IPS DF 6.9 (cell line): ENCODE measurements around the gene CAMK1D.
"Not testable (repeated sequence)": the region's sequence is repeated elsewhere in the genome, so short reads cannot be mapped to it uniquely, and the experiment has no call there.

Experiments
- DNase-seq: peaks from one replicate; pipeline ENCODE4 v3.0.0-alpha.2; 2013; ENCODE audit warnings: low read depth, low spot score
- H3K27ac ChIP-seq: one replicate; pipeline ENCODE4 v1.5.1; 2013; ENCODE audit warnings: low read length, control low read depth
- H3K27me3 ChIP-seq: 2 replicates; pipeline ENCODE4 v1.6.1; 2013; ENCODE audit warnings: mild to moderate bottlenecking, low read length; ENCODE audit not compliant: control insufficient read depth, insufficient read depth
- H3K36me3 ChIP-seq: 2 replicates; pipeline ENCODE4 v1.6.1; 2013; ENCODE audit warnings: low read length; ENCODE audit not compliant: control insufficient read depth, insufficient read depth
- H3K4me1 ChIP-seq: 2 replicates; pipeline ENCODE4 v1.6.1; 2013; ENCODE audit warnings: low read length; ENCODE audit not compliant: control insufficient read depth, insufficient read depth
- H3K4me3 ChIP-seq: 2 replicates; pipeline ENCODE4 v1.5.1; 2013; ENCODE audit warnings: mild to moderate bottlenecking, low read length
- H3K9me3 ChIP-seq: 2 replicates; pipeline ENCODE4 v1.6.1; 2013; ENCODE audit warnings: low read length, inconsistent platforms; ENCODE audit not compliant: control insufficient read depth, insufficient read depth
- WGBS: extraction: QIAGEN DNeasy Blood & Tissue Kit; methylation state at CpG from one replicate; pipeline ENCODE4 v1.1.7; 2013; ENCODE audit warnings: mixed read lengths, missing lambda C conversion rate; ENCODE audit not compliant: insufficient read length, insufficient coverage; 5-methylcytosine and 5-hydroxymethylcytosine counted together

CAMK1D gene

GRCh38 chr10:12351889-12352288 lies 2.5 kb downstream of the CAMK1D start:
- no CpG with 5 or more reads among the region's 2 CpGs for WGBS
- H3K4me3 ChIP-seq = no peak overlapping the region

DNA sequence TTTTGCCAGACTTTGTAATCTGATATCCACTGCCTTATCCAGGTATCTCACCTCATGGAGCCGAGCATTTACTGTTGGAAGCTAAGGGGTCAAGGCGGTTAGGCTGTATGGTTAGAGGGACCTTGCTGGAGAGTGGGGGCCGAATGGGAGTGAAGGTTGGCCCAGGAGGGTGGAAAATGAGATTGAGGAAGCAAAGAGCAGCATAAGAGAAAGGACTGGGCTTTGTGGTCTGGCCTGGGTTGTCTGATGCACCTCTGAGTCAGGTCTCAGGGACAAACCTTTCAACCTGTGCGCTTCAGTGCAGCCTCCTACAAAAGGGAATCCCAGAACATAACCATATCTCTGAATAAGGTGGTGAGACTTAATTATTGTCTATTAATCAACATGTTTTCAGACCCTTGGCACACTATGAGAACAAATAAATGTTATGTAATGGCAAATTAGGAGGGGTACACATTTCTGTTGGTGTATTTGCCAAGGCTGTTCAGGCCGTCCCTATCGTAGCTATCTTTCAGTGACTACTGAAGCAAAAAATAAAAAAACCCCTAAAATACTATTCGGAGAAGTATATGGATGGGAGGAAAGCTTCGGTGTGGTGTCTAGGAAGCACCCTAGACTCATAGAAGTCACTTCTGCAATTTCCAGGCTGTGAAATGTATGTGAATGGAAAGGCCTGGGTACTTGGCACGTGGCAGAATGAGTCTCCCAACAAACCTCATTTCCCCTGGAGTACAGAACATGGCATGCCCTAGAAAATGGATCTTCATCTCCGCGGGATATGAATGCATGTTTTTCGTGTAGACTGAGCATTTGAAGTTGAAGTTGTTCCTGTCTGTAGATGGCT lies 4.3 kb downstream of the CAMK1D start:
- Histone ChIP-seq H3K4me1 (no peaks in the 10 kb centered on the region; the same call in 1 of the 2 replicates), H3K9me3 (no peaks in the 10 kb centered on the region), H3K27me3 (peaks cover 11% of the 10 kb centered on the region; the same call in 1 of the 2 replicates), H3K4me3 (no peak overlapping the region), H3K36me3 (no peaks in the 10 kb centered on the region), H3K27ac (no peak overlapping the region)
- no peak for DNase-seq
- no CpG with 5 or more reads among the region's 12 CpGs for WGBS

More at GRCh38 chr10:12351889-12352288, 2.5 kb downstream of the CAMK1D start:
- H3K36me3 ChIP-seq = no peaks in the 10 kb centered on the region
- H3K27me3 ChIP-seq = peaks cover 17% of the 10 kb centered on the region
- H3K27ac ChIP-seq = no peak overlapping the region
- H3K4me1 ChIP-seq = no peaks in the 10 kb centered on the region; the same call in 1 of the 2 replicates
- DNase-seq = no peak
- H3K9me3 ChIP-seq = no peaks in the 10 kb centered on the region

- not testable (repeated sequence) for H3K4me3 ChIP-seq, H3K4me1 ChIP-seq, DNase-seq, H3K27ac ChIP-seq, H3K9me3 ChIP-seq, H3K36me3 ChIP-seq
- no CpG with 5 or more reads among the region's 7 CpGs for WGBS
- H3K27me3 ChIP-seq = peaks cover 11% of the 10 kb centered on the region; the same call in 1 of the 2 replicates
These were observed 5.3 kb downstream of the CAMK1D start for GRCh38 chr10:12354696-12355095.

DNA sequence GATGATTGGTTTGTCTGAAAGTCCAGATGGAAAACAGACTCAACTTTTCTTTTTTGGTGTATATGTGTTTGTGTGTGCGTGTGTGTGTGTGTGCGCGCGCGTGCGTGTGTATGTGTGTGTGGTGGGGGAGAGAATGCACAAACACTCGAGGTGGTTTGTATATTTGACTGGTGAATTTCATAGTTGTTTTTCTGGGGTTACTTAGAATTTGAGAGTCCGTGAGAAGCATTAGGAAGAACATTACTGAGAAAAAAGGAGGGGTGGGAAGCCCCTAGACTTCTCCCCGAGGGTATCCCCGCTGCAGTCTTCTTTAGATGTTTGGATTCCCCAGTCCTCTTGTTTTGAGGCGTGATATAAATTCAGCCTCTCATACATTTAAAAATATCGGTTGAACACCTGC lies 6.0 kb downstream of the CAMK1D start:
- H3K4me1 ChIP-seq = no peaks in the 10 kb centered on the region; the same call in 1 of the 2 replicates
- H3K4me3 ChIP-seq = no peak overlapping the region
- peaks cover 9% of the 10 kb centered on the region; the same call in 1 of the 2 replicates for H3K27me3 ChIP-seq
- no CpG with 5 or more reads among the region's 12 CpGs for WGBS
- H3K27ac ChIP-seq = no peak overlapping the region
- H3K36me3 ChIP-seq = no peaks in the 10 kb centered on the region
- no peaks in the 10 kb centered on the region for H3K9me3 ChIP-seq
- DNase-seq = no peak

GRCh38 chr10:12357525-12358151 lies 8.3 kb downstream of the CAMK1D start:
- Histone ChIP-seq H3K4me3 (no peak overlapping the region), H3K4me1 (peaks cover 4% of the 10 kb centered on the region; the same call in 1 of the 2 replicates), H3K36me3 (no peaks in the 10 kb centered on the region), H3K27me3 (no peaks in the 10 kb centered on the region), H3K9me3 (no peaks in the 10 kb centered on the region), H3K27ac (no peak overlapping the region)
- no peak for DNase-seq
- no CpG with 5 or more reads among the region's 13 CpGs for WGBS

DNA sequence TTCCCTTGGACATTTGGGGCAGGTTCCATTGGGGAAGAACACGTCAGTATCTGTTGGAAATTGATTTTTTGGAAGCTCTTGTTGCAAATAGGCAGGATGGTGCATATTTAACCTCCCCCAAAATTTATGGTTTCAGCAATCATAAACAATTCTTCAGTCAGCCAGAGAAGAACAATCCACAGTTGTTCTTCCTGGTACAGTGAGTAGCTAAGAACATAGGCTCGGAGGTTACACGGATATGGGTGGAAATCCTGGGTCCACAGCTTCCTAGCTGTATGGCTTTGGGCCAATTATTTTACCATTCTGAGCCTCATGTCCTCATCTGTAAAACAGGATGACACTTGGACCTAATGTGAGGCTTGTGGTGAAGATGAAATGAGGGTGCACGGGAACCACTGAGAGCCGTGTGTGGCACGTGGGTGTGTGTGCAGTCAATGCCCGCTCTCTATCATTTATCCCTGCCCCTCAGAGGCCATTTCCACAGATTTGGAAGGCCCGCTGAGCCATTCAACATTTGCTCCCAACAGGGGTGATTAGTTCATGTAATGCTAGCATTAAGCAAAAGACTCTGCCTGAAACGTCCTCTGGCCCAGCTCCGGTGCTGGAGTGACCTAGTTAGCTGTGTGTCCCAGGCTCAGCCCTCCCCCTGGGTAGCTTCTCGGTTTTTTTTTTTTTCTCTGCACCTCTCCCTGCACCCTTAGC lies 9.7 kb downstream of the CAMK1D start:
- H3K27ac ChIP-seq = no peak overlapping the region
- WGBS = no CpG with 5 or more reads among the region's 11 CpGs
- no peak for DNase-seq

GRCh38 chr10:12360461-12360860 lies 11.1 kb downstream of the CAMK1D start:
- no CpG with 5 or more reads among the region's 5 CpGs for WGBS
- no peak overlapping the region for H3K27ac ChIP-seq
- peaks cover 4% of the 10 kb centered on the region; the same call in 1 of the 2 replicates for H3K4me1 ChIP-seq
- no peak for DNase-seq
- H3K4me3 ChIP-seq = no peak overlapping the region
- no peaks in the 10 kb centered on the region for H3K27me3 ChIP-seq
- H3K36me3 ChIP-seq = no peaks in the 10 kb centered on the region
- no peaks in the 10 kb centered on the region for H3K9me3 ChIP-seq

More for the DNA sequence above, 9.7 kb downstream of the CAMK1D start:
- H3K4me3 ChIP-seq = no peak overlapping the region
- H3K9me3 ChIP-seq = no peaks in the 10 kb centered on the region
- peaks cover 4% of the 10 kb centered on the region; the same call in 1 of the 2 replicates for H3K4me1 ChIP-seq
- H3K27me3 ChIP-seq = no peaks in the 10 kb centered on the region
- no peaks in the 10 kb centered on the region for H3K36me3 ChIP-seq

- H3K4me1 ChIP-seq, H3K9me3 ChIP-seq, H3K36me3 ChIP-seq, DNase-seq, H3K27me3 ChIP-seq, H3K4me3 ChIP-seq, H3K27ac ChIP-seq: not testable (repeated sequence)
- no CpG with 5 or more reads among the region's 5 CpGs for WGBS
These were observed 11.8 kb downstream of the CAMK1D start for GRCh38 chr10:12361115-12361514.

- Histone ChIP-seq H3K36me3 (no peaks in the 10 kb centered on the region), H3K4me3 (no peak overlapping the region), H3K4me1 (peaks cover 4% of the 10 kb centered on the region; the same call in 1 of the 2 replicates), H3K27me3 (no peaks in the 10 kb centered on the region), H3K27ac (no peak overlapping the region), H3K9me3 (no peaks in the 10 kb centered on the region)
- WGBS = no CpG with 5 or more reads among the region's 3 CpGs
- DNase-seq = no peak
These were observed 15.2 kb downstream of the CAMK1D start for GRCh38 chr10:12364559-12364958.

DNA sequence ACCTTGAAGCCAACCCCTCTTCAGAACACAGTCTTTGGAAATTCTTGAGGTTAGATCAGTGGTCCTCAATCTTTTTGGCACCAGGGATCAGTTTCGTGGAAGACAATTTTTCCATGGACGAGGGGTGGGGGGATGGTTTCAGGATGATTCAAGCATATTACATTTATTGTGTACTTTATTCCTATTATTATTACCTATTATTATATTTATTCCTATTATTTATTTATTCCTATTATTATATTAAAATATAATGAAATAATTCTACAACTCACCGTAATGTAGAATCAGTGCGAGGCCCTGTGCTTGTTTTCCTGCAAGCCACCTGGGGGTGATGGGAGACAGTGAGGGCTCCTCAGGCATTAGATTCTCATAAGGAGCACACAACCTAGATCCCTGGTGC lies 17.9 kb downstream of the CAMK1D start:
- no peaks in the 10 kb centered on the region for H3K36me3 ChIP-seq
- no peaks in the 10 kb centered on the region for H3K9me3 ChIP-seq
- no peaks in the 10 kb centered on the region for H3K4me1 ChIP-seq
- H3K27ac ChIP-seq = no peak overlapping the region
- no peak overlapping the region for H3K4me3 ChIP-seq
- DNase-seq = no peak
- WGBS = no CpG with 5 or more reads among the region's 4 CpGs
- H3K27me3 ChIP-seq = no peaks in the 10 kb centered on the region
